Skeletal muscle cell (primary cell): ENCODE data around the gene FARP2.
"Not testable (repeated sequence)": the region's sequence is repeated elsewhere in the genome, so short reads cannot be mapped to it uniquely, and the experiment has no call there.

Experiments
- DNase-seq: peaks from one replicate; pipeline ENCODE4 v3.0.0-alpha.2; 2010; ENCODE audit warnings: low read depth
- H3K4me3 ChIP-seq: 2 replicates; pipeline ENCODE4 v1.5.1; 2011; ENCODE audit warnings: low read depth, mild to moderate bottlenecking, control low read depth, low read length, moderate library complexity

FARP2 gene

GRCh38 chr2:241508240-241509154, 152.4 kb downstream of the FARP2 start, which contains the start of gene STK25:
TSS of gene STK25 (minus strand) at chr2:241508584. CDS start at chr2:241508035, 549 bp downstream.
- peak; percentile 96 for DNase-seq
- peak within 1 kb of the TSS; percentile 87 for H3K4me3 ChIP-seq

DNA sequence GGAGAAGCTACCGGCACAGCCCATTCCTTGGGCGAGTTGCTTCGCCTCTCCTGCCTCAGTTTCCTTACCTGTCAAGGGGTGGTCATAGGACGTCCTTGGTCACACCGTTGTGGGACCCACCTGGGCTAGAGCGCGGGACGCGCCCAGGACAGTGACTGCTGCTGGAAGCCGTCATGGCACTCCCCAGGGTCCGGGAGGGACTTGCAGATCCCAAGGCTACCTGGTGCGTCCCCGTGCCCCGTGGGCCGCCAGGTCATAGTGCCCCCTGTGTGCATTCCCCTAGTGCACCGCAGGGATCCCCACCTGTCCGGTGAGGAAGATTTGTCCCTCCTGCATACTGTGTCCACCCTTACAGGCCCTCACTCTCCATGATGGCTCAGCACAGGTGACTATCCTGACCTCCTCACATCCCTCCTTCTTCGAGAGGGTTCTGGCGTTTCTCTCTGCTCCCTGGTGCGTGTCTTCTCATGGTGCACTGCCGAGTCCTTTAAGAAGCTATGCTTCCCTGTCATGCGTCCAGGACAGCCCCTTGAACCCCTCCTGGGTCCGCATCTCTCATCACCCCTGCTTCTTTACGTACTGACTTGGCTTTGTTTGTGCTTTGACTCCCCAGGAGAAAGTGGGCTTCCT, 153.2 kb downstream of the FARP2 start:
- DNase-seq = no peak
- H3K4me3 ChIP-seq = peak overlapping the region; percentile 87

GRCh38 chr2:241511091-241511741, 155.1 kb downstream of the FARP2 start:
- H3K4me3 ChIP-seq = no peak overlapping the region
- DNase-seq = no peak

DNA sequence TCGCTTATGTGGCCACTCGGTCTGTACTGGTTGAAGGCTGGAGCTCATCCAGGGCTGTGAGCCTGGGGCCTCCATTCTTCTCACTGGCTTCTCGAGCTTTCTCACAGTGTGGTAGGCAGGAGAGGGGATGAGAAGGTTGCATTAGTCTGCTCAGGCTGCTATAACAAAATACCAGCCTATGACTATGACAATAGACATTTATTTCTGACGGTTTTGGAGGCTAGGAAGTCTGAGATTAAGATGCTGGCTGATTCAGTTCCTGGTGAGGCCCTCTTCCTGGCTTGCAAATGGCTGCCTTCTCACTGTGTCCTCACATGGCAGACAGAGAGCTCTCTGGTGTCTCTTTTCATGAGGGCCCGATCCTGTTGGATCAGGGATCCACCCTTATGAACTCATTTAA, 158.5 kb downstream of the FARP2 start:
- H3K4me3 ChIP-seq = no peak overlapping the region
- DNase-seq = no peak

DNA sequence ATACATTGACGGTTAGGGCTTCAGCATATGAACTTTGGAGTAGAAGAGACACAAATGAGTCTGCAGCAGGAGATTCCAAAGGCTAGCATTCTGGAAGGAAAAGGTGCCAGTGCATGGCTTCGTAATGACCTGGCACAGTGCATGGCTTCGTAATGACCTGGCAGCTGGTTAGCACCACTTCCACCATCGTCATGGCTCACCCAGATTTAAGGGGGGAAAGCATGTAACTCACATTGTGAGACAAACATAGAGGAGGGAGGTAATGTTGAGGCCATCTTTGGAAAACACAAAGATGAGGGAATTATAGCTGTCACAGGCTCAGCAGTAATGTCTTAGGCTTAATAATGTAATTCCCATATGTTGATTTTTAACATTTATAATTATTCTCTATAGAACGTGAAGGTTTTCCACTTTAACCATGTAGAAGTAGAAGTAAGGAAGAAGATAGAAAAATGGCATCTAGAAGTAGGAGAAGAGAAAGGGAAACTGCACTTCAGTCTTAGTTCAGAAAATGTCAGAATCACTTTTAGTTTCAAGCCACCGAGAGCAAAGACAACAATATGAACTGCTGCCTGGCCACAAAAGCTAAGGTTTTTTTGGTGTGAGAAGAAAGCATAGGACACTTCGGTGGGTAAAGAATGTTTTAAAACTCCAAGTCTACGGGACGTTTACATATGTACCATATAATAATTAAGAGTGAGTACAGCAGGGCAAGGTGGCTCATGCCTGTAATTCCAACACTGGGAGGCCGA, 159.1 kb downstream of the FARP2 start:
- no peak overlapping the region for H3K4me3 ChIP-seq
- no peak for DNase-seq

- no peak for DNase-seq
- no peak overlapping the region for H3K4me3 ChIP-seq
Observed at GRCh38 chr2:241516520-241516965, 160.5 kb downstream of the FARP2 start.

DNA sequence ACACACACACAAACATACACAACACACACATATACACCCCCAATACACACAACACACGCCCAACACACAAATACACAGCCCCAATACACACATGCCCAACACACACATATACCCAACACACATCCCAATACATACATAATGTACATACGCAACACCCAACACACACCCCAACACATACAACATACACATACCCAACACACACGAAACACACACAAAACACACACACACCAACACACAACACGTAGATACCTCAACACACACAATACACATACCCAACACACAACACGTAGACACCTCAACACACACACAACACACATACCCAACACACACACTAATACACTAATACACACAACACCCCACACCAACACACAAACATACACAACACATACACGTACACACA, 161.2 kb downstream of the FARP2 start:
- DNase-seq = no peak
- no peak overlapping the region for H3K4me3 ChIP-seq

DNA sequence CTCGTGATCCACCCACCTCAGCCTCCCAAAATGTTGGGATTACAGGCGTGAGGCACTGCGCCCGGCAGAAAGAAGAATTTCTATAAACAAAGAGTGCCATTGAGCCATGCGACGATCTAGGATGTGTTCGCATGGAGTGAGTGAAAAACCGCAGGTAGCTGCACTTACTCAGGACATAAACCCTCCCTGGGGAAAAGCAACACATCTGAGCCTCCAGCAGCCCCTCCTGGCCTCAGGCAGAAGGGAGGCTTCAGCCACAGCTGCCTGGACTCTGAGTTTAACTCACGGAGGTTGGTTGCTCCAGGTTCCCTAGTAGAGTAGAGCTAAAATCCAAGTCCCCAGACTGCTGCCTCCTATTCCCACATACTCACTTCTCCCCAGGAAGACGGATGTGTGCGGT, 163.6 kb downstream of the FARP2 start:
- no peak overlapping the region for H3K4me3 ChIP-seq
- DNase-seq = no peak

DNA sequence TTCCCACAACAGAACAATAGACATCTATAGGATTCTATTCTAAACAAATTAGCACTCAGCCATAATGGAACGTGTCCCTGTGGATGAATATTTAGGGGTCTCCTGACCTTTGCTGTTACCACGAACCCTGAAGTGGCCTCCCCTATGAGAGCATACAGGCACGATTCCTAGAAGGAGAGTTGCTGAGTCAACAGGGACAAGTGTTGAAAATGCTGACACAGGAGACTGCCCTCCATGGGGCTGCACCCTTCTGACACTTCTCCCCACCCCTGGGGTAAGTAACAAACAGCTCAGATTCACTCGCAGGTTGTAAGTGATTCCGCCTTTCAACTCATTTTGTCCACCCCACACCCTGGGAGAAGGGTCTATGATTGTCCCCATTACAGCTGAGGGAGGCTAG, 166.4 kb downstream of the FARP2 start:
- DNase-seq = no peak
- H3K4me3 ChIP-seq = no peak overlapping the region

GRCh38 chr2:241525818-241526780, 170.0 kb downstream of the FARP2 start:
- H3K4me3 ChIP-seq, DNase-seq: not testable (repeated sequence)

DNA sequence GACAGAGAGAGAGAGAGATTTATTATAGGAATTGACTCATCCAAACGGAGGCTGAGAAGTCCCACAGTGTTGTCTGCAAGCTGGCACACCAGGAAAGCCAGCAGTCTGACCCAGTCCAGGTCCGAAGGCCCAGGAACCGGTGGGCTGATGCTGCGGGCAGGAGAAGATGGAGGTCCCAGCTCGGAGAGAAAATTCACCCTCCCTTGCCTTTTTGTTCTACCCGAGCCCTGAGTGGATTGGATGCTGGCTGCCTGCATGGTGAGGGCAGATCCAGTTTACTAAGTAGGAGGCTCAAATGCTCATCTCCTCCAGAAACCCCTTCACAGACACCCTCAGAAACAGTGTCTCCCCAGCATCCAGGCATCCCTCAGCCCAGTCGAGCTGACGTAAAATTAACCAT, 174.5 kb downstream of the FARP2 start:
- DNase-seq = no peak

GRCh38 chr2:241531161-241531722, 175.2 kb downstream of the FARP2 start:
- H3K4me3 ChIP-seq = no peak overlapping the region
- DNase-seq = no peak

More for the DNA sequence above, 174.5 kb downstream of the FARP2 start:
- no peak overlapping the region for H3K4me3 ChIP-seq

- no peak for DNase-seq
- no peak overlapping the region for H3K4me3 ChIP-seq
Observed at GRCh38 chr2:241532168-241532567, 176.1 kb downstream of the FARP2 start.

DNA sequence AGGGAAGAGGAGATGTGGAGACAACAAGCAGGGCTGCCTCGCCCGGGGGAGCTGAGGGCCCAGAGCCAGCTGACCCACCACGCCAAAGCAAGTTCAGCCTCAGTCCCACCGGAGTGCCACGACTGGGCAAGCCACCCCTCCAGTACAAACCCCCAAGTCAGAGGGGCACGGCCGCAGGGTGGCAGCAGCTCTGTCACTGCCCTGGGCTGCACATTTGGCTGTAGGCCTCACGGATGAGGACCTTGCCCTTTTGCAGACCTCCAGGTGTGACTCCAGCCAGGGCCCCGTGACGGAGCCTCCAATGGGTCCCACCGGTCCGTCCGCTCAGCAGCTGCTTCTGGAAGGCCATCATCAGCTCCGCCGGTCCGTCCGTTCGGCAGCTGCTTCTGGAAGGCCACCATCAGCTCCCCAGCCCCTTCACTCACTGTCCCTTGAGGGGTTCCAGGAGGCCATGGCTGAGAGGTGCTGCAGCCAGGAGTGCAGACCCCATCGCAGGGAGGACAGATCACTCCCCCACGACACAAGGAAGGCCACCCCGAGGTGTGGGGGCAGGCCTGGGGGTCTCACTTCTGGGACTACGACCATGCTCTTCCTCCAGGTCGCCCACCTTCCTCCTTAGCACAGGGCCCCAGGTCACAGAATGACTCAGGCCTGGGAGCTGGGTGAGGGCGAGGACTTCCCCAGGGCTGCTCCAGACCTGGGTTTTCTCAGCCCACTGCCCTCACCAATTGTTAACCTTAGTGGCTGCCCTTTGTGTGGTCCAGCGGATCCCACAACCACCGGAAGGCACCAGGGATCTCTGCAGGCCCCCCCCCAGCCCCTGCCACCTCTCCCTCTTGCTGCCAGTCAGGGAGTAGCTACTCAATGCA, 176.9 kb downstream of the FARP2 start:
- no peak overlapping the region for H3K4me3 ChIP-seq
- DNase-seq = no peak

GRCh38 chr2:241534293-241534692, 178.2 kb downstream of the FARP2 start:
- no peak for DNase-seq
- H3K4me3 ChIP-seq = no peak overlapping the region

GRCh38 chr2:241534701-241535375, 178.8 kb downstream of the FARP2 start:
- no peak overlapping the region for H3K4me3 ChIP-seq
- DNase-seq = no peak
